GM23338 (cell line): ENCODE measurements around the gene TOM1L2. TPM values are rescaled to one million over a fixed set of nuclear protein-coding genes. Genes with fewer than 3 reads are reported as not detected.

Experiments used
- ATAC-seq: fragments of 200-7000 bp; cut with Tn5 transposase; 3 replicates; pipeline ENCODE4 v1.9.1; 2020
- DNase-seq: peaks from one replicate; pipeline ENCODE4 v3.0.0-alpha.2; 2015; ENCODE audit warnings: low spot score
- H2AFZ ChIP-seq: fragments of 200-600 bp; sonication (generic); 2 replicates; pipeline ENCODE4 v1.8.0; 2016; ENCODE audit warnings: antibody characterized with exemption, mild to moderate bottlenecking, moderate library complexity
- H3F3A ChIP-seq: fragments of 200-600 bp; sonication (generic); replicated peaks from 2 replicates; pipeline ENCODE4 v1.8.0; 2017; ENCODE audit warnings: antibody characterized with exemption, mixed run types, low read depth
- H3K27ac ChIP-seq: fragments of 200-600 bp; sonication (generic); 2 replicates; pipeline ENCODE4 v1.6.1; 2016; ENCODE audit warnings: low read depth
- H3K27me3 ChIP-seq: fragments of 200-600 bp; sonication (generic); 2 replicates; pipeline ENCODE4 v1.8.0; 2016; ENCODE audit warnings: mild to moderate bottlenecking, mixed run types, moderate library complexity; ENCODE audit not compliant: insufficient read depth
- H3K36me3 ChIP-seq: fragments of 200-600 bp; sonication (generic); 2 replicates; pipeline ENCODE4 v1.8.0; 2016; ENCODE audit warnings: mild to moderate bottlenecking; ENCODE audit not compliant: insufficient read depth
- H3K4me1 ChIP-seq: fragments of 200-600 bp; sonication (generic); 2 replicates; pipeline ENCODE4 v1.8.0; 2016; ENCODE audit warnings: mild to moderate bottlenecking, moderate library complexity; ENCODE audit not compliant: insufficient read depth
- H3K4me2 ChIP-seq: fragments of 200-600 bp; sonication (generic); 2 replicates; pipeline ENCODE4 v1.7.1; 2017; ENCODE audit warnings: mixed run types
- H3K4me3 ChIP-seq: fragments of 200-600 bp; sonication (generic); 2 replicates; pipeline ENCODE4 v1.6.1; 2016; ENCODE audit warnings: mixed run types
- H3K79me2 ChIP-seq: fragments of 200-600 bp; sonication (generic); replicated peaks from 2 replicates; pipeline ENCODE4 v1.8.0; 2017; ENCODE audit warnings: mild to moderate bottlenecking; ENCODE audit not compliant: insufficient read depth
- H3K9me2 ChIP-seq: fragments of 200-600 bp; sonication (generic); 2 replicates; pipeline ENCODE4 v1.8.0; 2017; ENCODE audit not compliant: insufficient read depth
- H4K20me1 ChIP-seq: fragments of 200-600 bp; sonication (generic); replicated peaks from 2 replicates; pipeline ENCODE4 v1.8.0; 2017; ENCODE audit warnings: mild to moderate bottlenecking; ENCODE audit not compliant: insufficient read depth
- H3K27ac Mint-ChIP-seq: 2 replicates; pipeline ENCODE4 v1.8.0; 2020; ENCODE audit warnings: inconsistent platforms, mild to moderate bottlenecking, moderate library complexity, mixed read lengths
- H3K27me3 Mint-ChIP-seq: 3 replicates; pipeline ENCODE4 v1.8.0; 2022; ENCODE audit warnings: low read depth, mild to moderate bottlenecking, moderate library complexity, mixed read lengths, inconsistent platforms; ENCODE audit not compliant: insufficient read depth, poor library complexity
- H3K36me3 Mint-ChIP-seq: 3 replicates; pipeline ENCODE4 v1.8.0; 2021; ENCODE audit warnings: low read depth, mild to moderate bottlenecking, inconsistent platforms, moderate library complexity, mixed read lengths
- H3K4me1 Mint-ChIP-seq: 3 replicates; pipeline ENCODE4 v1.8.0; 2020; ENCODE audit warnings: mild to moderate bottlenecking, inconsistent platforms, mixed read lengths
- H3K4me3 Mint-ChIP-seq: 3 replicates; pipeline ENCODE4 v1.8.0; 2021; ENCODE audit warnings: moderate library complexity, mild to moderate bottlenecking, inconsistent platforms, mixed read lengths
- H3K9me3 Mint-ChIP-seq: 3 replicates; pipeline ENCODE4 v1.8.0; 2020; ENCODE audit warnings: moderate library complexity, mild to moderate bottlenecking, inconsistent platforms, mixed read lengths
- CREB1 ChIP-seq: fragments of 250-450 bp; sonication (Bioruptor Pico); IDR thresholded peaks from 2 replicates; pipeline ENCODE4 v1.5.0; 2020; ENCODE audit warnings: low read depth, mild to moderate bottlenecking, moderate library complexity
- CTCF ChIP-seq, 2 experiments: fragments of 200-600 bp in 1 of 2; sonication (generic) in 1 of 2; conservative IDR thresholded peaks; 2 replicates each; pipeline versions ENCODE4 v1.5.1 to v1.6.1; 2016 to 2017; ENCODE audit warnings: antibody characterized with exemption in 2 of 2, low read depth in 2 of 2, mild to moderate bottlenecking in 2 of 2, moderate library complexity in 1 of 2
- ETS1 ChIP-seq: IDR thresholded peaks from 2 replicates; pipeline ENCODE4 v1.6.1; 2016; ENCODE audit warnings: antibody characterized with exemption
- EZH2 ChIP-seq: fragments of 200-600 bp; sonication (generic); IDR thresholded peaks from one replicate; pipeline ENCODE4 v1.8.0; 2017; ENCODE audit warnings: antibody characterized with exemption, mild to moderate bottlenecking, low read depth; ENCODE audit not compliant: unreplicated experiment
- EZH2phosphoT487 ChIP-seq: fragments of 200-600 bp; sonication (generic); IDR thresholded peaks from one replicate; pipeline ENCODE4 v1.8.1; 2018; ENCODE audit warnings: antibody characterized with exemption; ENCODE audit not compliant: unreplicated experiment
- JUNB ChIP-seq: IDR thresholded peaks from one replicate; pipeline ENCODE4 v1.6.1; 2016; ENCODE audit warnings: antibody characterized with exemption; ENCODE audit not compliant: unreplicated experiment
- NANOG ChIP-seq: IDR thresholded peaks from 2 replicates; pipeline ENCODE4 v1.6.1; 2016; ENCODE audit warnings: antibody characterized with exemption, borderline replicate concordance
- POLR2AphosphoS5 ChIP-seq: IDR thresholded peaks from 2 replicates; pipeline ENCODE4 v1.6.1; 2016; ENCODE audit warnings: antibody characterized with exemption, low read depth
- STAT1 ChIP-seq: IDR thresholded peaks from one replicate; pipeline ENCODE4 v1.6.1; 2016; ENCODE audit warnings: antibody characterized with exemption; ENCODE audit not compliant: unreplicated experiment
- ZNF114 ChIP-seq: fragments of 250-450 bp; sonication (Bioruptor Pico); IDR thresholded peaks from 2 replicates; pipeline ENCODE4 v1.5.0; 2020; ENCODE audit warnings: mild to moderate bottlenecking, moderate library complexity
- ZNF331 ChIP-seq: fragments of 250-450 bp; sonication (Bioruptor Pico); IDR thresholded peaks from 2 replicates; pipeline ENCODE4 v1.5.0; 2020; ENCODE audit warnings: low read depth, mild to moderate bottlenecking, moderate library complexity
- polyA plus RNA-seq: library from polyadenylated mRNA; unstranded; fragments of >200 nt; fragmentation: Nextera tagmentation; extraction: Ambion mirVana; gene quantifications from 2 replicates; pipeline ENCODE4 v1.2.1, GENCODE V29; 2016
- total RNA-seq: library from RNA; depleted of rRNA; stranded (reverse); fragments of >200 nt; shearing (Covaris generic); gene quantifications from 2 replicates; pipeline ENCODE4 v1.2.3, GENCODE V29; 2014
- TF ChIP-seq, protein P1 (sequence below): fragments of 250-450 bp; sonication (Bioruptor Pico); IDR thresholded peaks from 2 replicates; pipeline ENCODE4 v1.5.0; 2020; ENCODE audit warnings: mild to moderate bottlenecking, moderate library complexity
- TF ChIP-seq, protein P2 (sequence below): IDR thresholded peaks from one replicate; pipeline ENCODE4 v1.6.1; 2018; ENCODE audit warnings: antibody characterized with exemption; ENCODE audit not compliant: unreplicated experiment

TOM1L2 gene
- total and polyA plus RNA-seq, 2 experiments from 2014 or later = 3.3 TPM

- TF ChIP-seq, protein P1, sequence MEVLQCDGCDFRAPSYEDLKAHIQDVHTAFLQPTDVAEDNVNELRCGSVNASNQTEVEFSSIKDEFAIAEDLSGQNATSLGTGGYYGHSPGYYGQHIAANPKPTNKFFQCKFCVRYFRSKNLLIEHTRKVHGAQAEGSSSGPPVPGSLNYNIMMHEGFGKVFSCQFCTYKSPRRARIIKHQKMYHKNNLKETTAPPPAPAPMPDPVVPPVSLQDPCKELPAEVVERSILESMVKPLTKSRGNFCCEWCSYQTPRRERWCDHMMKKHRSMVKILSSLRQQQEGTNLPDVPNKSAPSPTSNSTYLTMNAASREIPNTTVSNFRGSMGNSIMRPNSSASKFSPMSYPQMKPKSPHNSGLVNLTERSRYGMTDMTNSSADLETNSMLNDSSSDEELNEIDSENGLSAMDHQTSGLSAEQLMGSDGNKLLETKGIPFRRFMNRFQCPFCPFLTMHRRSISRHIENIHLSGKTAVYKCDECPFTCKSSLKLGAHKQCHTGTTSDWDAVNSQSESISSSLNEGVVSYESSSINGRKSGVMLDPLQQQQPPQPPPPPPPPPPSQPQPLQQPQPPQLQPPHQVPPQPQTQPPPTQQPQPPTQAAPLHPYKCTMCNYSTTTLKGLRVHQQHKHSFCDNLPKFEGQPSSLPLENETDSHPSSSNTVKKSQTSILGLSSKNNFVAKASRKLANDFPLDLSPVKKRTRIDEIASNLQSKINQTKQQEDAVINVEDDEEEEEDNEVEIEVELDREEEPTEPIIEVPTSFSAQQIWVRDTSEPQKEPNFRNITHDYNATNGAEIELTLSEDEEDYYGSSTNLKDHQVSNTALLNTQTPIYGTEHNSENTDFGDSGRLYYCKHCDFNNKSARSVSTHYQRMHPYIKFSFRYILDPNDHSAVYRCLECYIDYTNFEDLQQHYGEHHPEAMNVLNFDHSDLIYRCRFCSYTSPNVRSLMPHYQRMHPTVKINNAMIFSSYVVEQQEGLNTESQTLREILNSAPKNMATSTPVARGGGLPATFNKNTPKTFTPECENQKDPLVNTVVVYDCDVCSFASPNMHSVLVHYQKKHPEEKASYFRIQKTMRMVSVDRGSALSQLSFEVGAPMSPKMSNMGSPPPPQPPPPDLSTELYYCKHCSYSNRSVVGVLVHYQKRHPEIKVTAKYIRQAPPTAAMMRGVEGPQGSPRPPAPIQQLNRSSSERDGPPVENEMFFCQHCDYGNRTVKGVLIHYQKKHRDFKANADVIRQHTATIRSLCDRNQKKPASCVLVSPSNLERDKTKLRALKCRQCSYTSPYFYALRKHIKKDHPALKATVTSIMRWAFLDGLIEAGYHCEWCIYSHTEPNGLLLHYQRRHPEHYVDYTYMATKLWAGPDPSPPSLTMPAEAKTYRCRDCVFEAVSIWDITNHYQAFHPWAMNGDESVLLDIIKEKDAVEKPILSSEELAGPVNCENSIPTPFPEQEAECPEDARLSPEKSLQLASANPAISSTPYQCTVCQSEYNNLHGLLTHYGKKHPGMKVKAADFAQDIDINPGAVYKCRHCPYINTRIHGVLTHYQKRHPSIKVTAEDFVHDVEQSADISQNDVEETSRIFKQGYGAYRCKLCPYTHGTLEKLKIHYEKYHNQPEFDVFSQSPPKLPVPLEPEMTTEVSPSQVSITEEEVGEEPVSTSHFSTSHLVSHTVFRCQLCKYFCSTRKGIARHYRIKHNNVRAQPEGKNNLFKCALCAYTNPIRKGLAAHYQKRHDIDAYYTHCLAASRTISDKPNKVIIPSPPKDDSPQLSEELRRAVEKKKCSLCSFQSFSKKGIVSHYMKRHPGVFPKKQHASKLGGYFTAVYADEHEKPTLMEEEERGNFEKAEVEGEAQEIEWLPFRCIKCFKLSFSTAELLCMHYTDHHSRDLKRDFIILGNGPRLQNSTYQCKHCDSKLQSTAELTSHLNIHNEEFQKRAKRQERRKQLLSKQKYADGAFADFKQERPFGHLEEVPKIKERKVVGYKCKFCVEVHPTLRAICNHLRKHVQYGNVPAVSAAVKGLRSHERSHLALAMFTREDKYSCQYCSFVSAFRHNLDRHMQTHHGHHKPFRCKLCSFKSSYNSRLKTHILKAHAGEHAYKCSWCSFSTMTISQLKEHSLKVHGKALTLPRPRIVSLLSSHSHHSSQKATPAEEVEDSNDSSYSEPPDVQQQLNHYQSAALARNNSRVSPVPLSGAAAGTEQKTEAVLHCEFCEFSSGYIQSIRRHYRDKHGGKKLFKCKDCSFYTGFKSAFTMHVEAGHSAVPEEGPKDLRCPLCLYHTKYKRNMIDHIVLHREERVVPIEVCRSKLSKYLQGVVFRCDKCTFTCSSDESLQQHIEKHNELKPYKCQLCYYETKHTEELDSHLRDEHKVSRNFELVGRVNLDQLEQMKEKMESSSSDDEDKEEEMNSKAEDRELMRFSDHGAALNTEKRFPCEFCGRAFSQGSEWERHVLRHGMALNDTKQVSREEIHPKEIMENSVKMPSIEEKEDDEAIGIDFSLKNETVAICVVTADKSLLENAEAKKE (CRISPR knock-in tag) = no peak
Observed at GRCh38 chr17:17853811-17854447, 118.3 kb downstream of the TOM1L2 start (continued).

GRCh38 chr17:17852930-17853329 is 119.3 kb downstream of the TOM1L2 start:
- H2AFZ ChIP-seq = no peak overlapping the region
- Mint-ChIP-seq H3K27me3 (peaks cover 11% of the 10 kb centered on the region), H3K27ac (no peak overlapping the region), H3K4me3 (no peak overlapping the region), H3K9me3 (no peaks in the 10 kb centered on the region), H3K36me3 (no peaks in the 10 kb centered on the region), H3K4me1 (peaks cover 42% of the 10 kb centered on the region)
- H3K27ac ChIP-seq = no peak overlapping the region
- H3K9me2 ChIP-seq = no peaks in the 10 kb centered on the region
- H3F3A ChIP-seq = no peaks in the 10 kb centered on the region
- H3K36me3 ChIP-seq = no peaks in the 10 kb centered on the region
- H3K79me2 ChIP-seq = no peaks in the 10 kb centered on the region
- no peak overlapping the region for H3K4me2 ChIP-seq
- H3K4me1 ChIP-seq = peaks cover 19% of the 10 kb centered on the region
- H3K27me3 ChIP-seq = no peaks in the 10 kb centered on the region
- H3K4me3 ChIP-seq = no peak overlapping the region
- no peak for ATAC-seq
- no peak for DNase-seq
- H4K20me1 ChIP-seq = no peaks in the 10 kb centered on the region
- no peak for TF ChIP-seq POLR2AphosphoS5
- no peak for TF ChIP-seq EZH2
- TF ChIP-seq, protein P2, sequence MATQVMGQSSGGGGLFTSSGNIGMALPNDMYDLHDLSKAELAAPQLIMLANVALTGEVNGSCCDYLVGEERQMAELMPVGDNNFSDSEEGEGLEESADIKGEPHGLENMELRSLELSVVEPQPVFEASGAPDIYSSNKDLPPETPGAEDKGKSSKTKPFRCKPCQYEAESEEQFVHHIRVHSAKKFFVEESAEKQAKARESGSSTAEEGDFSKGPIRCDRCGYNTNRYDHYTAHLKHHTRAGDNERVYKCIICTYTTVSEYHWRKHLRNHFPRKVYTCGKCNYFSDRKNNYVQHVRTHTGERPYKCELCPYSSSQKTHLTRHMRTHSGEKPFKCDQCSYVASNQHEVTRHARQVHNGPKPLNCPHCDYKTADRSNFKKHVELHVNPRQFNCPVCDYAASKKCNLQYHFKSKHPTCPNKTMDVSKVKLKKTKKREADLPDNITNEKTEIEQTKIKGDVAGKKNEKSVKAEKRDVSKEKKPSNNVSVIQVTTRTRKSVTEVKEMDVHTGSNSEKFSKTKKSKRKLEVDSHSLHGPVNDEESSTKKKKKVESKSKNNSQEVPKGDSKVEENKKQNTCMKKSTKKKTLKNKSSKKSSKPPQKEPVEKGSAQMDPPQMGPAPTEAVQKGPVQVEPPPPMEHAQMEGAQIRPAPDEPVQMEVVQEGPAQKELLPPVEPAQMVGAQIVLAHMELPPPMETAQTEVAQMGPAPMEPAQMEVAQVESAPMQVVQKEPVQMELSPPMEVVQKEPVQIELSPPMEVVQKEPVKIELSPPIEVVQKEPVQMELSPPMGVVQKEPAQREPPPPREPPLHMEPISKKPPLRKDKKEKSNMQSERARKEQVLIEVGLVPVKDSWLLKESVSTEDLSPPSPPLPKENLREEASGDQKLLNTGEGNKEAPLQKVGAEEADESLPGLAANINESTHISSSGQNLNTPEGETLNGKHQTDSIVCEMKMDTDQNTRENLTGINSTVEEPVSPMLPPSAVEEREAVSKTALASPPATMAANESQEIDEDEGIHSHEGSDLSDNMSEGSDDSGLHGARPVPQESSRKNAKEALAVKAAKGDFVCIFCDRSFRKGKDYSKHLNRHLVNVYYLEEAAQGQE = no peak
- TF ChIP-seq ZNF114 (CRISPR knock-in tag) = no peak
- TF ChIP-seq CTCF (conservative IDR thresholded peaks at IDR 0.05; ENCODE audit: low read depth in 2 of 2) = no peak
- TF ChIP-seq CREB1 (CRISPR knock-in tag) = no peak
- no peak for TF ChIP-seq EZH2phosphoT487
- TF ChIP-seq ZNF331 (CRISPR knock-in tag) = no peak
- TF ChIP-seq JUNB = no peak
- TF ChIP-seq ETS1 = no peak
- no peak for TF ChIP-seq STAT1
- no peak for TF ChIP-seq NANOG
